ENCODE data around the gene FAM180A. TPM values are rescaled to one million over a fixed set of nuclear protein-coding genes. Genes with fewer than 3 reads are reported as not detected.

The FAM180A gene
- polyA plus RNA-seq, 1 donor from 2014 or later: not detected

- no peak overlapping the region for H3K4me2 ChIP-seq (ENCODE audit: low read length)
These were observed 41.3 kb upstream of the FAM180A start for GRCh38 chr7:135789956-135790355.

GRCh38 chr7:135789431-135789830 is 40.8 kb upstream of the FAM180A start:
- Histone ChIP-seq H4K20me1 (ENCODE audit: insufficient read depth) (no peaks in the 10 kb centered on the region), H3K4me3 (ENCODE audit: low read length) (no peak overlapping the region), H3K4me2 (ENCODE audit: low read length) (no peak overlapping the region), H3K9ac (ENCODE audit: low read length) (no peak overlapping the region), H3K36me3 (ENCODE audit: insufficient read depth, low read length) (no peaks in the 10 kb centered on the region), H3K9me3 (ENCODE audit: low read length) (no peaks in the 10 kb centered on the region), H3K27ac (ENCODE audit: low read length) (no peak overlapping the region), H3F3A (ENCODE audit: insufficient read depth, low read length, poor library complexity, severe bottlenecking) (no peaks in the 10 kb centered on the region), H3K27me3 (ENCODE audit: insufficient read depth, low read depth, low read length) (no peaks in the 10 kb centered on the region), H3K79me2 (replicated peaks; ENCODE audit: insufficient read depth, low read length) (no peaks in the 10 kb centered on the region), H2AFZ (ENCODE audit: low read depth, low read length) (no peak overlapping the region), H3K9me2 (ENCODE audit: insufficient read depth, low read length) (no peaks in the 10 kb centered on the region)
- TF ChIP-seq MXI1 (conservative IDR thresholded peaks at IDR 0.05; ENCODE audit: poor library complexity, severe bottlenecking) (no peak), SMC3 (conservative IDR thresholded peaks at IDR 0.05; ENCODE audit: poor library complexity) (no peak), CTCF (IDR thresholded peaks at IDR 0.05; ENCODE audit: poor library complexity, severe bottlenecking) (no peak), POLR2AphosphoS5 (IDR thresholded peaks at IDR 0.05) (peak; percentile 75), EZH2 (IDR thresholded peaks at IDR 0.05; ENCODE audit: borderline replicate concordance, insufficient read depth, low read length, poor library complexity, severe bottlenecking) (no peak), RAD21 (conservative IDR thresholded peaks at IDR 0.05) (no peak), EP300 (conservative IDR thresholded peaks at IDR 0.05; ENCODE audit: poor library complexity, severe bottlenecking) (peak; percentile 87), TAF1 (IDR thresholded peaks at IDR 0.05; ENCODE audit: low read depth) (no peak)

More at GRCh38 chr7:135789956-135790355, 41.3 kb upstream of the FAM180A start:
- H3K9ac ChIP-seq (ENCODE audit: low read length): no peak overlapping the region
- H3K9me2 ChIP-seq (ENCODE audit: insufficient read depth, low read length): no peaks in the 10 kb centered on the region
- H2AFZ ChIP-seq (ENCODE audit: low read depth, low read length): no peak overlapping the region
- H3K36me3 ChIP-seq (ENCODE audit: insufficient read depth, low read length): no peaks in the 10 kb centered on the region
- no peaks in the 10 kb centered on the region for H4K20me1 ChIP-seq (ENCODE audit: insufficient read depth)
- H3F3A ChIP-seq (ENCODE audit: insufficient read depth, low read length, poor library complexity, severe bottlenecking): no peaks in the 10 kb centered on the region
- no peaks in the 10 kb centered on the region for H3K9me3 ChIP-seq (ENCODE audit: low read length)
- no peak overlapping the region for H3K4me3 ChIP-seq (ENCODE audit: low read length)
- TF ChIP-seq RAD21 (conservative IDR thresholded peaks at IDR 0.05): no peak
- TF ChIP-seq TAF1 (IDR thresholded peaks at IDR 0.05; ENCODE audit: low read depth): no peak
- no peak for TF ChIP-seq MXI1 (conservative IDR thresholded peaks at IDR 0.05; ENCODE audit: poor library complexity, severe bottlenecking)
- no peak for TF ChIP-seq POLR2AphosphoS5 (IDR thresholded peaks at IDR 0.05)
- no peak for TF ChIP-seq CTCF (IDR thresholded peaks at IDR 0.05; ENCODE audit: poor library complexity, severe bottlenecking)
- TF ChIP-seq EP300 (conservative IDR thresholded peaks at IDR 0.05; ENCODE audit: poor library complexity, severe bottlenecking): no peak
- no peak for TF ChIP-seq REST (IDR thresholded peaks at IDR 0.05; ENCODE audit: borderline replicate concordance)
- H3K27ac ChIP-seq (ENCODE audit: low read length): no peak overlapping the region
- no peaks in the 10 kb centered on the region for H3K79me2 ChIP-seq (replicated peaks; ENCODE audit: insufficient read depth, low read length)
- H3K27me3 ChIP-seq (ENCODE audit: insufficient read depth, low read depth, low read length): no peaks in the 10 kb centered on the region
